H1 (cell line): Measurements from ENCODE around the gene DLL3. TPM values are rescaled to one million over a fixed set of nuclear protein-coding genes. Genes with fewer than 3 reads are reported as not detected.

Source experiments
- CTCF ChIA-PET: fragments of 300-600 bp; sonication (Branson Sonifier 250); formaldehyde crosslinking; loops from one replicate; lab custom pipeline; 2021; ENCODE audit not compliant: partially characterized antibody; lab: Charles Lee
- POLR2A ChIA-PET: fragments of 300-600 bp; sonication (Branson Sonifier 250); formaldehyde crosslinking; loops from one replicate; lab custom pipeline; 2021; ENCODE audit warnings: inconsistent platforms; ENCODE audit not compliant: partially characterized antibody; lab: Charles Lee
- DNase-seq, 2 experiments: peaks; one replicate each; pipeline versions ENCODE4 v3.0.0 to v3.0.0-alpha.2; 2010 to 2022; ENCODE audit warnings: low spot score in 2 of 2, low read depth in 1 of 2, mixed read lengths in 1 of 2
- FAIRE-seq: peaks from 2 replicates; lab custom pipeline; 2011; peaks lifted over from hg19 to GRCh38; lab: Jason Lieb, UNC
- H2AFZ ChIP-seq: 2 replicates; pipeline ENCODE4 v1.8.1; 2012; ENCODE audit warnings: low read length, inconsistent platforms
- H2AK5ac ChIP-seq: 2 replicates; pipeline ENCODE4 v1.6.1; 2013; ENCODE audit warnings: low read depth, low read length
- H2BK120ac ChIP-seq: replicated peaks from 2 replicates; pipeline ENCODE3; 2013; ENCODE audit warnings: low read depth, low read length, inconsistent platforms
- H2BK12ac ChIP-seq: 2 replicates; pipeline ENCODE4 v1.6.1; 2013; ENCODE audit warnings: low read depth, low read length
- H2BK15ac ChIP-seq: 2 replicates; pipeline ENCODE4 v1.6.1; 2013; ENCODE audit warnings: low read length
- H2BK20ac ChIP-seq: 2 replicates; pipeline ENCODE4 v1.6.1; 2013; ENCODE audit warnings: low read length
- H2BK5ac ChIP-seq: 2 replicates; pipeline ENCODE4 v1.6.1; 2013; ENCODE audit warnings: low read depth, low read length
- H3K14ac ChIP-seq: 2 replicates; pipeline ENCODE4 v1.6.1; 2013; ENCODE audit warnings: inconsistent platforms; ENCODE audit not compliant: insufficient read length
- H3K18ac ChIP-seq: 2 replicates; pipeline ENCODE4 v1.6.1; 2013; ENCODE audit warnings: low read length; ENCODE audit errors: extremely low read depth
- H3K23ac ChIP-seq: 2 replicates; pipeline ENCODE4 v1.6.1; 2013; ENCODE audit warnings: inconsistent platforms; ENCODE audit not compliant: insufficient read length
- H3K23me2 ChIP-seq: 2 replicates; pipeline ENCODE4 v1.6.1; 2013; ENCODE audit warnings: low read depth, low read length
- H3K27ac ChIP-seq: 2 replicates; pipeline ENCODE4 v1.6.1; 2011; ENCODE audit warnings: low read depth, low read length, inconsistent platforms
- H3K27me3 ChIP-seq, 4 experiments: replicated peaks in 1 of 4; 1 replicate in 1 of 4; 2 replicates in 3 of 4; pipeline versions ENCODE4 v1.6.1 to v1.8.1; 2011 to 2013; ENCODE audit warnings: low read length in 3 of 4, mild to moderate bottlenecking in 3 of 4, inconsistent platforms in 2 of 4, mixed read lengths in 2 of 4, moderate library complexity in 1 of 4; ENCODE audit not compliant: control insufficient read depth in 3 of 4, insufficient read depth in 3 of 4; ENCODE audit errors: extremely low read depth in 1 of 4
- H3K36me3 ChIP-seq, 4 experiments: 2 replicates each; pipeline versions ENCODE4 v1.6.1 to v1.8.1; 2011 to 2013; ENCODE audit warnings: mild to moderate bottlenecking in 4 of 4, low read length in 3 of 4, moderate library complexity in 2 of 4, control low read depth in 1 of 4, inconsistent platforms in 1 of 4; ENCODE audit not compliant: insufficient read depth in 4 of 4, control insufficient read depth in 2 of 4
- H3K4ac ChIP-seq: replicated peaks from 2 replicates; pipeline ENCODE3; 2013; ENCODE audit warnings: low read length, low read depth, mixed read lengths, inconsistent platforms; ENCODE audit not compliant: insufficient read length
- H3K4me1 ChIP-seq, 4 experiments: replicated peaks in 1 of 4; 1 replicate in 1 of 4; 2 replicates in 3 of 4; pipeline versions ENCODE4 v1.6.1 to v1.8.1; 2011 to 2013; ENCODE audit warnings: low read length in 3 of 4, inconsistent platforms in 2 of 4, mixed read lengths in 1 of 4; ENCODE audit not compliant: insufficient read depth in 4 of 4, control insufficient read depth in 3 of 4
- H3K4me2 ChIP-seq, 2 experiments: 2 replicates each; pipeline versions ENCODE4 v1.6.1 to v1.8.1; 2011 to 2013; ENCODE audit warnings: low read depth in 2 of 2, low read length in 2 of 2, control low read depth in 1 of 2, inconsistent platforms in 1 of 2, mild to moderate bottlenecking in 1 of 2; ENCODE audit not compliant: insufficient read depth in 1 of 2
- H3K4me3 ChIP-seq, 4 experiments: fragments of 200-600, 300-600 bp in 1 of 4; sonication (generic), shearing (Covaris generic), sonication (Bioruptor Twin) in 1 of 4; 2 replicates each; pipeline versions ENCODE4 v1.5.1 to v1.8.1; 2011 to 2016; ENCODE audit warnings: low read length in 4 of 4, low read depth in 3 of 4, control low read depth in 2 of 4, inconsistent platforms in 2 of 4, mild to moderate bottlenecking in 2 of 4, mixed read lengths in 1 of 4, moderate library complexity in 1 of 4; ENCODE audit not compliant: insufficient read depth in 2 of 4; ENCODE audit errors: extremely low read depth in 1 of 4
- H3K56ac ChIP-seq: replicated peaks from 2 replicates; pipeline ENCODE3; 2013; ENCODE audit warnings: low read depth, mild to moderate bottlenecking, mixed read lengths, low read length, inconsistent platforms; ENCODE audit not compliant: insufficient read length
- H3K79me1 ChIP-seq: 2 replicates; pipeline ENCODE4 v1.6.1; 2013; ENCODE audit warnings: low read depth, low read length, control low read depth
- H3K79me2 ChIP-seq, 2 experiments: 2 replicates each; pipeline versions ENCODE4 v1.6.1 to v1.8.1; 2012 to 2013; ENCODE audit warnings: low read length in 2 of 2, mild to moderate bottlenecking in 2 of 2, inconsistent platforms in 1 of 2; ENCODE audit not compliant: insufficient read depth in 2 of 2, control insufficient read depth in 1 of 2
- H3K9ac ChIP-seq, 4 experiments: replicated peaks in 1 of 4; 1 replicate in 1 of 4; 2 replicates in 3 of 4; pipeline versions ENCODE4 v1.6.1 to v1.8.1; 2011 to 2013; ENCODE audit warnings: low read depth in 3 of 4, low read length in 3 of 4, control low read depth in 2 of 4, mild to moderate bottlenecking in 2 of 4, moderate library complexity in 2 of 4, inconsistent platforms in 1 of 4; ENCODE audit errors: extremely low read depth in 1 of 4
- H3K9me3 ChIP-seq, 2 experiments: 2 replicates each; pipeline versions ENCODE4 v1.6.1 to v1.8.1; 2012 to 2013; ENCODE audit warnings: mild to moderate bottlenecking in 2 of 2, moderate library complexity in 2 of 2, control low read depth in 1 of 2, inconsistent platforms in 1 of 2, low read depth in 1 of 2, low read length in 1 of 2, mixed read lengths in 1 of 2; ENCODE audit not compliant: insufficient read depth in 2 of 2
- H4K20me1 ChIP-seq, 2 experiments: replicated peaks in 1 of 2; 2 replicates each; pipeline versions ENCODE3 to v1.8.1; 2011 to 2013; ENCODE audit warnings: inconsistent platforms in 2 of 2, low read length in 2 of 2, mild to moderate bottlenecking in 1 of 2; ENCODE audit not compliant: insufficient read depth in 2 of 2, control insufficient read depth in 1 of 2
- H4K5ac ChIP-seq: 2 replicates; pipeline ENCODE4 v1.6.1; 2013; ENCODE audit warnings: low read length, low read depth, mixed read lengths, inconsistent platforms; ENCODE audit not compliant: insufficient read length
- H4K8ac ChIP-seq: 2 replicates; pipeline ENCODE4 v1.8.0; 2013; ENCODE audit warnings: mild to moderate bottlenecking, moderate library complexity, low read length, inconsistent platforms; ENCODE audit not compliant: insufficient read depth; ENCODE audit errors: extremely low read depth
- H4K91ac ChIP-seq: replicated peaks from 2 replicates; pipeline ENCODE3; 2013; ENCODE audit warnings: low read length, mixed read lengths, inconsistent platforms; ENCODE audit not compliant: insufficient read length
- BACH1 ChIP-seq: IDR thresholded peaks from 2 replicates; pipeline ENCODE4 v1.6.1; 2012; ENCODE audit warnings: low read length, improper control_type of control experiment
- BCL11A ChIP-seq, 2 experiments: IDR thresholded peaks; one replicate each; pipeline ENCODE4 v1.6.1; 2011; ENCODE audit warnings: low read depth in 2 of 2, low read length in 2 of 2, mild to moderate bottlenecking in 2 of 2
- CHD1 ChIP-seq: IDR thresholded peaks from 2 replicates; pipeline ENCODE4 v1.6.1; 2012; ENCODE audit warnings: low read depth, low read length, improper control_type of control experiment
- CHD2 ChIP-seq: IDR thresholded peaks from 2 replicates; pipeline ENCODE4 v1.6.1; 2012; ENCODE audit warnings: low read length, improper control_type of control experiment
- E2F6 ChIP-seq: IDR thresholded peaks from 2 replicates; pipeline ENCODE4 v1.6.1; 2012; ENCODE audit warnings: inconsistent platforms
- HDAC2 ChIP-seq, 2 experiments: fragments of 300-600 bp in 1 of 2; sonication (generic) in 1 of 2; IDR thresholded peaks; 2 replicates each; pipeline ENCODE4 v1.6.1; 2011 to 2012; ENCODE audit warnings: low read depth in 2 of 2, low read length in 2 of 2, mild to moderate bottlenecking in 2 of 2, moderate library complexity in 2 of 2, borderline replicate concordance in 1 of 2, inconsistent platforms in 1 of 2
- JUN ChIP-seq: IDR thresholded peaks from 2 replicates; pipeline ENCODE4 v1.6.1; 2011; ENCODE audit warnings: low read depth, mild to moderate bottlenecking, improper control_type of control experiment, low read length
- RBBP5 ChIP-seq: IDR thresholded peaks from 2 replicates; pipeline ENCODE4 v1.7.1; 2012; ENCODE audit warnings: low read depth, mild to moderate bottlenecking, inconsistent platforms, low read length, moderate library complexity, borderline replicate concordance
- RFX5 ChIP-seq: IDR thresholded peaks from 2 replicates; pipeline ENCODE4 v1.6.1; 2011; ENCODE audit warnings: low read depth, low read length, improper control_type of control experiment, borderline replicate concordance
- RXRA ChIP-seq: IDR thresholded peaks from 2 replicates; pipeline ENCODE4 v1.6.1; 2011; ENCODE audit warnings: low read depth, mild to moderate bottlenecking, low read length, moderate library complexity; ENCODE audit not compliant: insufficient read depth
- SAP30 ChIP-seq: fragments of 300-600 bp; sonication (generic); IDR thresholded peaks from 2 replicates; pipeline ENCODE4 v1.7.1; 2012; ENCODE audit warnings: low read length, moderate library complexity, mild to moderate bottlenecking, inconsistent platforms; ENCODE audit not compliant: insufficient read depth, insufficient replicate concordance
- TAF1 ChIP-seq: IDR thresholded peaks from 2 replicates; pipeline ENCODE4 v1.6.1; 2011; ENCODE audit warnings: mild to moderate bottlenecking, low read depth, low read length
- YY1 ChIP-seq: IDR thresholded peaks from 2 replicates; pipeline ENCODE4 v1.6.1; 2011; ENCODE audit warnings: low read depth, mild to moderate bottlenecking, low read length
- WGBS, 2 experiments: shearing (Covaris generic) in 1 of 2; methylation state at CpG; one replicate each; pipeline versions ENCODE4 v1.1.6 to v1.1.7; 2013 to 2015; ENCODE audit warnings: low lambda C conversion rate in 2 of 2, mixed read lengths in 2 of 2, inconsistent platforms in 1 of 2, low coverage in 1 of 2, missing lambda C conversion rate in 1 of 2; ENCODE audit not compliant: insufficient replicate concordance in 2 of 2, insufficient coverage in 1 of 2, insufficient read length in 1 of 2; ENCODE audit errors: extremely low coverage in 1 of 2, missing lambda C conversion rate in 1 of 2; 5-methylcytosine and 5-hydroxymethylcytosine counted together
- polyA plus RNA-seq, 7 experiments: library from polyadenylated mRNA; depleted of rRNA in 3 of 7; stranded (reverse) in 5 of 7; unstranded in 2 of 7; fragments of >200 nt in 5 of 7; fragments of 200-250 nt in 2 of 7; gene quantifications; 1 replicate in 5 of 7; 2 replicates in 1 of 7; 4 replicates in 1 of 7; pipeline versions ENCODE4 v1.2.1 to v1.2.3, GENCODE V29; 2011 to 2013; ENCODE audit warnings: missing spikeins in 2 of 7, mixed read lengths in 2 of 7
- total RNA-seq: library from RNA; stranded (reverse); fragmentation: NEBNext Ultra II Directional; extraction: Animal tissue kit (Norgen Biotek cat#: 25700); gene quantifications from 2 replicates; pipeline ENCODE4 v1.2.1, GENCODE V29; 2021

Gene DLL3
- total and polyA plus RNA-seq, 2 of the 8 experiments (the other 6 are each of a cell fraction or from before 2014, with no cell fraction given): 12.2 to 13.8 TPM

- Histone ChIP-seq H3K23ac (no peak overlapping the region), H3K9ac (no peak overlapping the region), H3K4me2 (no peak overlapping the region), H3K18ac (no peak overlapping the region), H2BK5ac (no peak overlapping the region), H3K9me3 (peaks cover 0 to 8% of the 10 kb centered on the region in 2 experiments; a peak in 3 of 4 replicates), H3K4me3 (no peak overlapping the region), H3K36me3 (no peaks in the 10 kb centered on the region), H3K79me2 (no peaks in the 10 kb centered on the region), H3K23me2 (peaks cover 15% of the 10 kb centered on the region), H4K20me1 (peaks cover 0 to under 1% of the 10 kb centered on the region in 2 experiments), H2AK5ac (no peak overlapping the region), H4K91ac (no peak overlapping the region), H3K79me1 (no peaks in the 10 kb centered on the region), H3K27me3 (peaks cover 22 to 73% (median 65%) of the 10 kb centered on the region in 4 experiments), H4K8ac (peak overlapping the region; percentile 37; the same call in 1 of the 2 replicates), H3K4ac (no peak overlapping the region), H3K56ac (no peak overlapping the region), H3K4me1 (peaks cover 4 to 6% (median 5%) of the 10 kb centered on the region in 4 experiments; a peak in 5 of 7 replicates), H3K27ac (no peak overlapping the region), H2BK15ac (no peak overlapping the region), H3K14ac (no peak overlapping the region), H2AFZ (no peak overlapping the region), H2BK12ac (no peak overlapping the region), H2BK120ac (no peak overlapping the region), H4K5ac (no peak overlapping the region), H2BK20ac (no peak overlapping the region)
- FAIRE-seq (no peak), DNase-seq (no peak)
- TF ChIP-seq CHD1 (no peak), RXRA (no peak), JUN (no peak), YY1 (no peak), BACH1 (no peak), RFX5 (no peak), HDAC2 (IDR thresholded peaks at IDR 0.05; ENCODE audit: borderline replicate concordance in 1 of 2, low read depth in 2 of 2, low read length in 2 of 2) (no peak), SAP30 (no peak), RBBP5 (no peak), E2F6 (no peak), BCL11A (IDR thresholded peaks at IDR 0.05; ENCODE audit: low read depth in 2 of 2, low read length in 2 of 2) (no peak), CHD2 (no peak), TAF1 (no peak)
- POLR2A ChIA-PET: interaction anchor here (0.6 to 1.5 kb wide), 8 partner anchors 8 to 89 kb away, joined by 3 to 7 read pairs (median 4); partner anchors contain the start of genes EID2B and RPS16
- CTCF ChIA-PET: interaction anchor here (0.6 to 6.5 kb wide), 10 partner anchors 9 to 184 kb away, joined by 3 to 47 read pairs (median 4); no protein-coding TSS in a partner anchor
- 81% methylated on average over 4 of the region's 4 CpGs; no CpG with 5 or more reads in 1 of the 2 experiments for whole genome bisulfite sequencing, 2 experiments
Observed at GRCh38 chr19:39500543-39500942, 1.8 kb downstream of the DLL3 start.
